ENCODE measurements around the gene TMEM145.

TMEM145 gene

GRCh38 chr19:42370068-42370520 is 57.0 kb downstream of the TMEM145 start:
- TF ChIP-seq POLR2A (IDR thresholded peaks at IDR 0.05; ENCODE audit: low read length): no peak
- no peak for TF ChIP-seq GATA1 (IDR thresholded peaks at IDR 0.05; ENCODE audit: low read depth, low read length)
- DNase-seq: no peak

- TF ChIP-seq POLR2A (IDR thresholded peaks at IDR 0.05; ENCODE audit: low read length) (no peak), GATA1 (IDR thresholded peaks at IDR 0.05; ENCODE audit: low read depth, low read length) (no peak)
- no peak for DNase-seq
These were observed 57.6 kb downstream of the TMEM145 start for GRCh38 chr19:42370626-42371175.

Measured in erythroblast (primary cell).